Ovary (tissue), 3 donors: Measurements from ENCODE around the gene PLEKHO2.

Source experiments
- CTCF ChIP-seq, 3 donors: fragments of 450-650 bp in 2 of 3; fragments of 200-600 bp in 1 of 3; IDR thresholded peaks; one replicate each; pipeline versions ENCODE4 v1.5.1 to v1.8.0; 2016 to 2022; ENCODE audit warnings: antibody characterized with exemption in 3 of 3, mild to moderate bottlenecking in 1 of 3
- POLR2A ChIP-seq: fragments of 450-650 bp; IDR thresholded peaks from one replicate; pipeline ENCODE4 v1.6.1; 2017; ENCODE audit warnings: antibody characterized with exemption, mild to moderate bottlenecking, moderate library complexity
- donor health status: DM: no; HTN: no; CAD: no.

- TF ChIP-seq CTCF (IDR thresholded peaks at IDR 0.05) = no peak
- TF ChIP-seq POLR2A = no peak
Measured at GRCh38 chr15:64892847-64893403, 51.2 kb downstream of the PLEKHO2 start.
